Measurements from ENCODE around the gene TM9SF3.
"Not testable (repeated sequence)": the region's sequence is repeated elsewhere in the genome, so short reads cannot be mapped to it uniquely, and the experiment has no call there.

Gene TM9SF3

GRCh38 chr10:96598846-96599245 lies 12.0 kb upstream of the TM9SF3 start:
- DNase-seq, result no peak

- no peak for DNase-seq
Observed at GRCh38 chr10:96596422-96597407, 9.9 kb upstream of the TM9SF3 start.

- DNase-seq, result no peak
Observed at GRCh38 chr10:96595741-96596140, 8.9 kb upstream of the TM9SF3 start.

- DNase-seq, result no peak
Observed at GRCh38 chr10:96591946-96592345, 5.1 kb upstream of the TM9SF3 start.

GRCh38 chr10:96588616-96589419 lies 2.0 kb upstream of the TM9SF3 start:
- peak; percentile 53 for DNase-seq

- no peak for DNase-seq
Observed at GRCh38 chr10:96588060-96588554, 1.3 kb upstream of the TM9SF3 start.

- peak; percentile 84 for DNase-seq
Observed at GRCh38 chr10:96587264-96588059, 650 bp upstream of the TM9SF3 start.

GRCh38 chr10:96585736-96586418 lies 935 bp downstream of the TM9SF3 start:
- DNase-seq, result no peak

- no peak for DNase-seq
Observed at GRCh38 chr10:96584474-96584873, 2.3 kb downstream of the TM9SF3 start.

GRCh38 chr10:96584035-96584434 lies 2.8 kb downstream of the TM9SF3 start:
- no peak for DNase-seq

- no peak for DNase-seq
Observed at GRCh38 chr10:96579133-96579532, 7.7 kb downstream of the TM9SF3 start.

- no peak for DNase-seq
Observed at GRCh38 chr10:96578633-96579032, 8.2 kb downstream of the TM9SF3 start.

- DNase-seq, result no peak
Observed at GRCh38 chr10:96578022-96578421, 8.8 kb downstream of the TM9SF3 start.

- no peak for DNase-seq
Observed at GRCh38 chr10:96577069-96577468, 9.7 kb downstream of the TM9SF3 start.

GRCh38 chr10:96576277-96576980 lies 10.4 kb downstream of the TM9SF3 start:
- DNase-seq, result no peak

- DNase-seq, result not testable (repeated sequence)
Observed at GRCh38 chr10:96574564-96574963, 12.2 kb downstream of the TM9SF3 start.

GRCh38 chr10:96573036-96573435 lies 13.8 kb downstream of the TM9SF3 start:
- no peak for DNase-seq

- no peak for DNase-seq
Observed at GRCh38 chr10:96570983-96571964, 15.5 kb downstream of the TM9SF3 start.

- no peak for DNase-seq
Observed at GRCh38 chr10:96570511-96570910, 16.3 kb downstream of the TM9SF3 start.

GRCh38 chr10:96568402-96568801 lies 18.4 kb downstream of the TM9SF3 start:
- no peak for DNase-seq

Data from EL (cell line).